HepG2 (cell line): Measurements from ENCODE around the gene SAYSD1. TPM values are rescaled to one million over a fixed set of nuclear protein-coding genes. Genes with fewer than 3 reads are reported as not detected.

Experiments used
- ETV6 ChIP-seq: sonication (generic); formaldehyde crosslinking; conservative IDR thresholded peaks from 2 replicates; pipeline ENCODE4 v1.4.0; 2020; ENCODE audit warnings: missing genetic modification reagents
- HOXA7 ChIP-seq: sonication (generic); formaldehyde crosslinking; IDR thresholded peaks from 2 replicates; pipeline ENCODE4 v1.8.1; 2022; ENCODE audit warnings: mild to moderate bottlenecking, missing genetic modification reagents, moderate library complexity
- ISX ChIP-seq: sonication (generic); formaldehyde crosslinking; conservative IDR thresholded peaks from 2 replicates; pipeline ENCODE4 v1.5.0; 2020; ENCODE audit warnings: missing genetic modification reagents
- MED13 ChIP-seq: sonication (generic); formaldehyde crosslinking; IDR thresholded peaks from 2 replicates; pipeline ENCODE4 v1.5.0; 2020; ENCODE audit warnings: missing genetic modification reagents
- MLLT10 ChIP-seq: sonication (generic); formaldehyde crosslinking; IDR thresholded peaks from 2 replicates; pipeline ENCODE4 v1.4.0; 2020; ENCODE audit warnings: missing genetic modification reagents
- MTF1 ChIP-seq: sonication (generic); formaldehyde crosslinking; IDR thresholded peaks from 2 replicates; pipeline ENCODE4 v1.5.0; 2020; ENCODE audit warnings: missing genetic modification reagents
- NKX3-1 ChIP-seq: sonication (generic); formaldehyde crosslinking; IDR thresholded peaks from 2 replicates; pipeline ENCODE4 v1.5.0; 2020; ENCODE audit warnings: missing genetic modification reagents
- PAX8 ChIP-seq: sonication (generic); formaldehyde crosslinking; IDR thresholded peaks from 2 replicates; pipeline ENCODE4 v1.8.0; 2022; ENCODE audit warnings: mild to moderate bottlenecking, missing genetic modification reagents, borderline replicate concordance
- PRMT3 ChIP-seq: sonication (generic); formaldehyde crosslinking; IDR thresholded peaks from 2 replicates; pipeline ENCODE4 v1.8.1; 2022; ENCODE audit warnings: low read depth, mild to moderate bottlenecking, moderate library complexity, missing genetic modification reagents, borderline replicate concordance
- RBM22 ChIP-seq: fragments of 200-400 bp; formaldehyde crosslinking; optimal IDR thresholded peaks from 2 replicates; pipeline ENCODE3; 2017; ENCODE audit warnings: mild to moderate bottlenecking, low read length, moderate library complexity
- RFXAP ChIP-seq: sonication (generic); formaldehyde crosslinking; IDR thresholded peaks from 2 replicates; pipeline ENCODE4 v1.4.0; 2020; ENCODE audit warnings: missing genetic modification reagents, borderline replicate concordance
- SNAPC2 ChIP-seq: sonication (generic); formaldehyde crosslinking; IDR thresholded peaks from 2 replicates; pipeline ENCODE4 v1.8.1; 2022; ENCODE audit warnings: mild to moderate bottlenecking, missing genetic modification reagents
- TCF7 ChIP-seq: sonication (generic); IDR thresholded peaks from 2 replicates; pipeline ENCODE4 v1.6.1; 2016; ENCODE audit warnings: antibody characterized with exemption, low read depth
- TMF1 ChIP-seq: sonication (generic); formaldehyde crosslinking; IDR thresholded peaks from 2 replicates; pipeline ENCODE4 v1.8.1; 2022; ENCODE audit warnings: low read depth, missing genetic modification reagents
- YEATS2 ChIP-seq: sonication (generic); formaldehyde crosslinking; IDR thresholded peaks from 2 replicates; pipeline ENCODE4 v1.4.0; 2020; ENCODE audit warnings: missing genetic modification reagents, borderline replicate concordance
- ZBTB1 ChIP-seq: sonication (generic); formaldehyde crosslinking; IDR thresholded peaks from 2 replicates; pipeline ENCODE4 v1.4.0; 2020; ENCODE audit warnings: missing genetic modification reagents, borderline replicate concordance
- ZNF274 ChIP-seq: sonication (generic); formaldehyde crosslinking; IDR thresholded peaks from 2 replicates; pipeline ENCODE4 v1.5.1; 2020; ENCODE audit warnings: mild to moderate bottlenecking, missing genetic modification reagents
- ZNF367 ChIP-seq: sonication (generic); formaldehyde crosslinking; IDR thresholded peaks from 2 replicates; pipeline ENCODE4 v1.4.0; 2020; ENCODE audit warnings: missing genetic modification reagents, borderline replicate concordance
- ZNF567 ChIP-seq: sonication (generic); formaldehyde crosslinking; IDR thresholded peaks from 2 replicates; pipeline ENCODE4 v1.8.1; 2023; ENCODE audit warnings: mild to moderate bottlenecking, missing genetic modification reagents, borderline replicate concordance
- ZNF792 ChIP-seq: IDR thresholded peaks from 2 replicates; pipeline ENCODE4 v1.6.1; 2016
- polyA plus RNA-seq, 8 experiments: library from polyadenylated mRNA; depleted of rRNA in 3 of 8; stranded (reverse) in 7 of 8; unstranded in 1 of 8; fragments of >200 nt; fragmentation: Illumina TruSeq in 4 of 8; extraction: Trizol in 4 of 8; gene quantifications; 2 replicates each; pipeline versions ENCODE4 v1.2.1 to v1.2.3, GENCODE V29; 2011 to 2016; ENCODE audit warnings: low read depth in 4 of 8, missing spikeins in 1 of 8, mixed read lengths in 1 of 8; ENCODE audit not compliant: insufficient read depth in 1 of 8
- total RNA-seq, 5 experiments: library from RNA; depleted of rRNA; stranded (reverse); fragments of >200 nt; fragmentation: Illumina TruSeq; extraction: Trizol; gene quantifications; 2 replicates each; pipeline ENCODE4 v1.2.3, GENCODE V29; 2016; ENCODE audit warnings: low read depth in 1 of 5
- TF ChIP-seq, protein P1 (sequence below): sonication (generic); IDR thresholded peaks from 2 replicates; pipeline ENCODE4 v1.6.1; 2016; ENCODE audit warnings: low read depth, borderline replicate concordance
- TF ChIP-seq, protein P2 (sequence below): sonication (generic); formaldehyde crosslinking; IDR thresholded peaks from 2 replicates; pipeline ENCODE4 v1.4.0; 2020; ENCODE audit warnings: missing genetic modification reagents
- TF ChIP-seq, protein P3 (sequence below): IDR thresholded peaks from 2 replicates; pipeline ENCODE4 v1.6.1; 2016; ENCODE audit warnings: mild to moderate bottlenecking
- TF ChIP-seq, protein P4 (sequence below): sonication (generic); formaldehyde crosslinking; IDR thresholded peaks from 2 replicates; pipeline ENCODE4 v1.9.0; 2021; ENCODE audit warnings: missing genetic modification reagents, borderline replicate concordance

Gene SAYSD1
- total and polyA plus RNA-seq, 2 of the 13 experiments (the other 11 are each of a cell fraction or from before 2014, with no cell fraction given), result 10.1 to 16.0 TPM

DNA sequence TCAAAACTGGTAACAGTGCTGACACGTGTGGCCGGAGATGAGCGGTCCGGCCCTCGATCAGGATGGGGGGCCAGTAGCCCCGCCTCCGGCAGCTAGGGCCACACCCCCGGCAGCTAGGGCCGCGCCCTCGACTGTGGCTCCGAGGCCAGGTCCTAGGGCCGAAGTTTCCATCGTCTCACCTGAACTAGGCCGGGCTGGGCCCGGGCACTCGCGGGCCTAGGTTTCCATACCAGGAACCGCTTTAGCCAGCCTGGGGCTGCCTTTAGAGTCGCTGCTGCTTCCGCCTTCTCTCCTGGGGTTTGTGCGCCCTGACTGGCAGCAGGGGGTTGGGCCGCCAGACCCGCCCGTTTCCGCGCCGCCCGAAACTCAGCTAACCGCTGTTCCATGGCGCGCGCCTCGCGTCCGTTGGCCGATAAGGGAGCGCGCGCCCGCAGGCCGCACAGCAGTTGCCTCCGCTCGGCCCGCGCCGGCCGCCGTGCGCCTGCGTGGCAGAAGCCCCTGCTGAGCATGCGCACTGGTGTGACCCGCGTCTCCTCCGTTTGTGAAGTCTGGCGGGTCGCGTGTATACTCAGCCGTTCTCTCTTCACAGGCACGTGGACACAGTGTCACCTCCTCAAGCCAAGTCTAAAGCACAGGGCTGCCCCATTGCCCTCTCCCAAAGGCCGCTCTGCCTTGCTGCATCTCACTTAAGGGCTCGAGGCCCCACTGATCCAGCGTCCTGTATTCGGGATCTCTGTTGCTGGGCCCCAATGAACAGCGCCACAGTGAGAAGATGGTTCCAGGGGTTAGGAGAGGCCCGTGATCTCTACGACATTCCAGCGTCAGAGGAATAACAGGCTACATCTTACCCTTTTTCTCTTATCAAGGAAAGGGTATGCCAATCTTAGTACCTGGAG is at the start of gene SAYSD1 (continued):
- TF ChIP-seq, protein P1, sequence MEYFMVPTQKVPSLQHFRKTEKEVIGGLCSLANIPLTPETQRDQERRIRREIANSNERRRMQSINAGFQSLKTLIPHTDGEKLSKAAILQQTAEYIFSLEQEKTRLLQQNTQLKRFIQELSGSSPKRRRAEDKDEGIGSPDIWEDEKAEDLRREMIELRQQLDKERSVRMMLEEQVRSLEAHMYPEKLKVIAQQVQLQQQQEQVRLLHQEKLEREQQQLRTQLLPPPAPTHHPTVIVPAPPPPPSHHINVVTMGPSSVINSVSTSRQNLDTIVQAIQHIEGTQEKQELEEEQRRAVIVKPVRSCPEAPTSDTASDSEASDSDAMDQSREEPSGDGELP, result no peak; the same call in 1 of the 2 replicates
- TF ChIP-seq SNAPC2 (CRISPR knock-in tag) (peak; percentile 95; the same call in 1 of the 2 replicates), ZNF274 (CRISPR knock-in tag) (peak; percentile 95), MTF1 (CRISPR knock-in tag) (peak; percentile 90), ETV6 (CRISPR knock-in tag) (peak; percentile 72), RBM22 (no peak), YEATS2 (CRISPR knock-in tag) (peak; percentile 84; the same call in 1 of the 2 replicates), ISX (CRISPR knock-in tag) (peak; percentile 68; the same call in 1 of the 2 replicates), PRMT3 (CRISPR knock-in tag) (0 out of 2 replicates have a peak, but pooled peaks have one; percentile 85), MLLT10 (no peak), PAX8 (CRISPR knock-in tag) (peak; percentile 28; the same call in 1 of the 2 replicates), ZNF567 (peak; percentile 92; the same call in 1 of the 2 replicates), ZBTB1 (CRISPR knock-in tag) (no peak), NKX3-1 (peak; percentile 93; the same call in 1 of the 2 replicates), RFXAP (peak; percentile 81), ZNF367 (CRISPR knock-in tag) (peak; percentile 88; the same call in 1 of the 2 replicates), ZNF792 (peak; percentile 95), TCF7 (no peak), HOXA7 (CRISPR knock-in tag) (no peak; the same call in 1 of the 2 replicates), TMF1 (CRISPR knock-in tag) (peak; percentile 99), MED13 (CRISPR knock-in tag) (peak; percentile 74)
- TF ChIP-seq, protein P2, sequence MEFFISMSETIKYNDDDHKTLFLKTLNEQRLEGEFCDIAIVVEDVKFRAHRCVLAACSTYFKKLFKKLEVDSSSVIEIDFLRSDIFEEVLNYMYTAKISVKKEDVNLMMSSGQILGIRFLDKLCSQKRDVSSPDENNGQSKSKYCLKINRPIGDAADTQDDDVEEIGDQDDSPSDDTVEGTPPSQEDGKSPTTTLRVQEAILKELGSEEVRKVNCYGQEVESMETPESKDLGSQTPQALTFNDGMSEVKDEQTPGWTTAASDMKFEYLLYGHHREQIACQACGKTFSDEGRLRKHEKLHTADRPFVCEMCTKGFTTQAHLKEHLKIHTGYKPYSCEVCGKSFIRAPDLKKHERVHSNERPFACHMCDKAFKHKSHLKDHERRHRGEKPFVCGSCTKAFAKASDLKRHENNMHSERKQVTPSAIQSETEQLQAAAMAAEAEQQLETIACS (CRISPR knock-in tag), result peak; percentile 98
- TF ChIP-seq, protein P3, sequence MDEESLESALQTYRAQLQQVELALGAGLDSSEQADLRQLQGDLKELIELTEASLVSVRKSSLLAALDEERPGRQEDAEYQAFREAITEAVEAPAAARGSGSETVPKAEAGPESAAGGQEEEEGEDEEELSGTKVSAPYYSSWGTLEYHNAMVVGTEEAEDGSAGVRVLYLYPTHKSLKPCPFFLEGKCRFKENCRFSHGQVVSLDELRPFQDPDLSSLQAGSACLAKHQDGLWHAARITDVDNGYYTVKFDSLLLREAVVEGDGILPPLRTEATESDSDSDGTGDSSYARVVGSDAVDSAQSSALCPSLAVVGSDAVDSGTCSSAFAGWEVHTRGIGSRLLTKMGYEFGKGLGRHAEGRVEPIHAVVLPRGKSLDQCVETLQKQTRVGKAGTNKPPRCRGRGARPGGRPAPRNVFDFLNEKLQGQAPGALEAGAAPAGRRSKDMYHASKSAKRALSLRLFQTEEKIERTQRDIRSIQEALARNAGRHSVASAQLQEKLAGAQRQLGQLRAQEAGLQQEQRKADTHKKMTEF (CRISPR knock-in tag), result peak; percentile 98
- TF ChIP-seq, protein P4, sequence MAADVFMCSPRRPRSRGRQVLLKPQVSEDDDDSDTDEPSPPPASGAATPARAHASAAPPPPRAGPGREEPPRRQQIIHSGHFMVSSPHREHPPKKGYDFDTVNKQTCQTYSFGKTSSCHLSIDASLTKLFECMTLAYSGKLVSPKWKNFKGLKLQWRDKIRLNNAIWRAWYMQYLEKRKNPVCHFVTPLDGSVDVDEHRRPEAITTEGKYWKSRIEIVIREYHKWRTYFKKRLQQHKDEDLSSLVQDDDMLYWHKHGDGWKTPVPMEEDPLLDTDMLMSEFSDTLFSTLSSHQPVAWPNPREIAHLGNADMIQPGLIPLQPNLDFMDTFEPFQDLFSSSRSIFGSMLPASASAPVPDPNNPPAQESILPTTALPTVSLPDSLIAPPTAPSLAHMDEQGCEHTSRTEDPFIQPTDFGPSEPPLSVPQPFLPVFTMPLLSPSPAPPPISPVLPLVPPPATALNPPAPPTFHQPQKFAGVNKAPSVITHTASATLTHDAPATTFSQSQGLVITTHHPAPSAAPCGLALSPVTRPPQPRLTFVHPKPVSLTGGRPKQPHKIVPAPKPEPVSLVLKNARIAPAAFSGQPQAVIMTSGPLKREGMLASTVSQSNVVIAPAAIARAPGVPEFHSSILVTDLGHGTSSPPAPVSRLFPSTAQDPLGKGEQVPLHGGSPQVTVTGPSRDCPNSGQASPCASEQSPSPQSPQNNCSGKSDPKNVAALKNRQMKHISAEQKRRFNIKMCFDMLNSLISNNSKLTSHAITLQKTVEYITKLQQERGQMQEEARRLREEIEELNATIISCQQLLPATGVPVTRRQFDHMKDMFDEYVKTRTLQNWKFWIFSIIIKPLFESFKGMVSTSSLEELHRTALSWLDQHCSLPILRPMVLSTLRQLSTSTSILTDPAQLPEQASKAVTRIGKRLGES, result no peak; the same call in 1 of the 2 replicates
